ENCODE results near the gene ABR. TPM values are rescaled to one million over a fixed set of nuclear protein-coding genes. Genes with fewer than 3 reads are reported as not detected.
A peak's percentile ranks its signal among the peaks of the same experiment; 100 is the strongest.

The ABR gene
- total RNA-seq, 1 donor = 156 TPM

DNA sequence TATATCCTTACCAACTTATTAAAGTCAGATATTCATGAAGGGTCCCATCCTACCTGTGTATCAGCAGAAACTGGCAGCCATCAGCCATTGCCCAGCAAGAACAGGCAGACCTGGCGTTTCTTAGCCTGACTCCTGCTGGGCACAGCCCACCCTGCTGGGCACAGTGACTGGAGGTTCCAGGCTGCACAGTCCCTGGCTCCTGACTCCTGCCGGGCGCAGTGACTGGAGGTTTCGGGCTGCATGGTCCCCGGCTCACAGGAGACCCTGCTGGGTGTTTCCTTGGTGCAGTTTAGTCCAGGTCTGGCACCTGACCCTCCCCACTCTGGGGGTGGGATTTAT is 176.2 kb downstream of the ABR start:
- H3K27ac ChIP-seq (ENCODE audit: low read depth, low read length) = no peak overlapping the region
- no peak for TF ChIP-seq CTCF (IDR thresholded peaks at IDR 0.05; ENCODE audit: extremely low read depth, low read depth, low read length)
- peaks cover 65% of the 10 kb centered on the region for H3K36me3 ChIP-seq (ENCODE audit: insufficient read depth, low read length)
- H3K9me3 ChIP-seq (ENCODE audit: low read depth, low read length) = no peaks in the 10 kb centered on the region
- H3K27me3 ChIP-seq (ENCODE audit: insufficient read depth, low read length) = no peaks in the 10 kb centered on the region
- H3K4me2 ChIP-seq (ENCODE audit: insufficient read depth, low read length) = no peak overlapping the region
- H3K4me3 ChIP-seq (ENCODE audit: insufficient read depth, low read length) = no peak overlapping the region
- peaks cover 55% of the 10 kb centered on the region for H4K20me1 ChIP-seq (ENCODE audit: insufficient read depth, low read length)
- H2AFZ ChIP-seq (ENCODE audit: low read length) = no peak overlapping the region
- H3K79me2 ChIP-seq (ENCODE audit: insufficient read depth, low read length) = peaks cover 12% of the 10 kb centered on the region
- H3K4me1 ChIP-seq (ENCODE audit: insufficient read depth, low read length) = peaks cover 48% of the 10 kb centered on the region
- DNase-seq (ENCODE audit: insufficient read length, low spot score, missing footprints) = peak; percentile 58

GRCh38 chr17:1002771-1003555 is 176.8 kb downstream of the ABR start:
- H3K79me2 ChIP-seq (ENCODE audit: insufficient read depth, low read length) = peaks cover 19% of the 10 kb centered on the region
- H3K27me3 ChIP-seq (ENCODE audit: insufficient read depth, low read length) = no peaks in the 10 kb centered on the region
- H3K36me3 ChIP-seq (ENCODE audit: insufficient read depth, low read length) = peaks cover 65% of the 10 kb centered on the region
- peaks cover 54% of the 10 kb centered on the region for H3K4me1 ChIP-seq (ENCODE audit: insufficient read depth, low read length)
- no peak overlapping the region for H2AFZ ChIP-seq (ENCODE audit: low read length)
- no peaks in the 10 kb centered on the region for H3K9me3 ChIP-seq (ENCODE audit: low read depth, low read length)
- peak overlapping the region; percentile 87 for H3K27ac ChIP-seq (ENCODE audit: low read depth, low read length)
- peaks cover 61% of the 10 kb centered on the region for H4K20me1 ChIP-seq (ENCODE audit: insufficient read depth, low read length)
- DNase-seq (ENCODE audit: insufficient read length, low spot score, missing footprints) = peak; percentile 97
- no peak for TF ChIP-seq CTCF (IDR thresholded peaks at IDR 0.05; ENCODE audit: extremely low read depth, low read depth, low read length)
- peak overlapping the region; percentile 65 for H3K4me2 ChIP-seq (ENCODE audit: insufficient read depth, low read length)
- no peak overlapping the region for H3K4me3 ChIP-seq (ENCODE audit: insufficient read depth, low read length)

- Histone ChIP-seq H2AFZ (ENCODE audit: low read length) (no peak overlapping the region), H3K4me1 (ENCODE audit: insufficient read depth, low read length) (peaks cover 59% of the 10 kb centered on the region), H3K9me3 (ENCODE audit: low read depth, low read length) (no peaks in the 10 kb centered on the region), H3K36me3 (ENCODE audit: insufficient read depth, low read length) (peaks cover 59% of the 10 kb centered on the region), H3K27me3 (ENCODE audit: insufficient read depth, low read length) (no peaks in the 10 kb centered on the region), H3K4me3 (ENCODE audit: insufficient read depth, low read length) (no peak overlapping the region), H4K20me1 (ENCODE audit: insufficient read depth, low read length) (peaks cover 63% of the 10 kb centered on the region), H3K79me2 (ENCODE audit: insufficient read depth, low read length) (peaks cover 24% of the 10 kb centered on the region), H3K27ac (ENCODE audit: low read depth, low read length) (peak overlapping the region; percentile 87), H3K4me2 (ENCODE audit: insufficient read depth, low read length) (peak overlapping the region; percentile 65)
- peak; percentile 80 for DNase-seq (ENCODE audit: insufficient read length, low spot score, missing footprints)
- TF ChIP-seq CTCF (IDR thresholded peaks at IDR 0.05; ENCODE audit: extremely low read depth, low read depth, low read length) = no peak
These were observed 177.4 kb downstream of the ABR start for GRCh38 chr17:1002412-1002753.

DNA sequence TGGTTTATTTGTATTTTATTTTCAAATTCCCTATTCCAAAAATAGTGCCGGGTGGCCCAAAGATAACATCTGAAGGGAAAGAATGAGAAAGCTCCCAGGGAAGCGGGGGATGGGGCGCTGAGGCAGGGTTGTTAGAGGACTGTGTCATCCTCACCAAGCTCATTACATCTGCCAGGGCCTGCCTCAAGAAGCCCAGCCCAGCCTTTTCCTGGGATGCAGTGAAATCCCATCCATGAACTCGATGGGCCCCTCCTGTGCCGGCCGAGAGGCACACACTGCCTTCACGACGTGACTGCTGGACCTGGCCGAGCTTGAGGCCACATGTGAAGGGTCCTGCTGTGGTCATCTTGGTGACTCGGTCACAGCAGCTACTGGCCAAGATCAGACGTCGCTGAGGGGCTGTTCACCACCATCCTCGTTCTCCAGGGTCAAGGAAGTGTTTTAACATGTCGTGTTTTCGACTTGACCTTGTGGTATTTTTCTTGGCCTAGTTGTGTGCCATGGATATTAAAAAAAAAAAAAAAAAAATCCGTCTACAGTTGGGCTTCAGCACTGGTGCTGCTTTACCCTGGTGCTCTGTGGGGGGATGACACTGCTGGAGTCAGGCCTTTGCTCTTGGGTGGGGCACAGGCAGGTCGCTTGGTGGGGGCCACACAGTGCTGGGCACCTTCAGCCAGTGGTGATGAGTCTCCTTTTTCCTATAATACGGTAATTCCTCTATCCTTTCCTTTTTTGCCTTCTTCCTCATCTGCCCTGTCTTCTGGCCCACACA is 178.0 kb downstream of the ABR start:
- Histone ChIP-seq H3K4me2 (ENCODE audit: insufficient read depth, low read length) (peak overlapping the region; percentile 65), H4K20me1 (ENCODE audit: insufficient read depth, low read length) (peaks cover 63% of the 10 kb centered on the region), H3K9me3 (ENCODE audit: low read depth, low read length) (no peaks in the 10 kb centered on the region), H3K79me2 (ENCODE audit: insufficient read depth, low read length) (peaks cover 29% of the 10 kb centered on the region), H2AFZ (ENCODE audit: low read length) (no peak overlapping the region), H3K36me3 (ENCODE audit: insufficient read depth, low read length) (peaks cover 55% of the 10 kb centered on the region), H3K4me3 (ENCODE audit: insufficient read depth, low read length) (no peak overlapping the region), H3K27ac (ENCODE audit: low read depth, low read length) (peak overlapping the region; percentile 87), H3K27me3 (ENCODE audit: insufficient read depth, low read length) (no peaks in the 10 kb centered on the region), H3K4me1 (ENCODE audit: insufficient read depth, low read length) (peaks cover 59% of the 10 kb centered on the region)
- peak; percentile 98 for DNase-seq (ENCODE audit: insufficient read length, low spot score, missing footprints)
- no peak for TF ChIP-seq CTCF (IDR thresholded peaks at IDR 0.05; ENCODE audit: extremely low read depth, low read depth, low read length)
